ENCODE measurements around the gene CCDC127.
"Not testable (repeated sequence)": the region's sequence is repeated elsewhere in the genome, so short reads cannot be mapped to it uniquely, and the experiment has no call there.

GRCh38 chr5:235527-235926 lies 17.6 kb upstream of the CCDC127 start:
- TF ChIP-seq, protein P1, sequence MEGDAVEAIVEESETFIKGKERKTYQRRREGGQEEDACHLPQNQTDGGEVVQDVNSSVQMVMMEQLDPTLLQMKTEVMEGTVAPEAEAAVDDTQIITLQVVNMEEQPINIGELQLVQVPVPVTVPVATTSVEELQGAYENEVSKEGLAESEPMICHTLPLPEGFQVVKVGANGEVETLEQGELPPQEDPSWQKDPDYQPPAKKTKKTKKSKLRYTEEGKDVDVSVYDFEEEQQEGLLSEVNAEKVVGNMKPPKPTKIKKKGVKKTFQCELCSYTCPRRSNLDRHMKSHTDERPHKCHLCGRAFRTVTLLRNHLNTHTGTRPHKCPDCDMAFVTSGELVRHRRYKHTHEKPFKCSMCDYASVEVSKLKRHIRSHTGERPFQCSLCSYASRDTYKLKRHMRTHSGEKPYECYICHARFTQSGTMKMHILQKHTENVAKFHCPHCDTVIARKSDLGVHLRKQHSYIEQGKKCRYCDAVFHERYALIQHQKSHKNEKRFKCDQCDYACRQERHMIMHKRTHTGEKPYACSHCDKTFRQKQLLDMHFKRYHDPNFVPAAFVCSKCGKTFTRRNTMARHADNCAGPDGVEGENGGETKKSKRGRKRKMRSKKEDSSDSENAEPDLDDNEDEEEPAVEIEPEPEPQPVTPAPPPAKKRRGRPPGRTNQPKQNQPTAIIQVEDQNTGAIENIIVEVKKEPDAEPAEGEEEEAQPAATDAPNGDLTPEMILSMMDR (IDR thresholded peaks at IDR 0.05) = not testable (repeated sequence)
- not testable (repeated sequence) for TF ChIP-seq POLR2A (IDR thresholded peaks at IDR 0.05)
